Right lobe of liver (tissue), 6 donors: Measurements from ENCODE around the gene SLC34A3. TPM values are rescaled to one million over a fixed set of nuclear protein-coding genes. Genes with fewer than 3 reads are reported as not detected.
A peak's percentile ranks its signal among the peaks of the same experiment; 100 is the strongest.

ENCODE experiments used
- ATAC-seq, 4 donors: fragments of 200-7000 bp; cut with Tn5 transposase; one replicate each; pipeline ENCODE4 v1.9.1; 2020; ENCODE audit warnings: mild to moderate bottlenecking in 4 of 4, moderate library complexity in 4 of 4
- DNase-seq, 3 donors: peaks; one replicate each; pipeline ENCODE4 v3.0.0-alpha.2; 2020
- H3K27ac ChIP-seq, 3 donors: fragments of 200-600 bp; one replicate each; pipeline ENCODE4 v1.8.0; 2022
- H3K27me3 ChIP-seq, 2 donors: fragments of 200-600 bp; one replicate each; pipeline ENCODE4 v1.8.0; 2022
- H3K36me3 ChIP-seq, 4 donors: fragments of 200-600 bp; sonication (generic) in 1 of 4; one replicate each; pipeline versions ENCODE4 v1.5.1 to v1.8.0; 2017 to 2022; ENCODE audit warnings: control low read depth in 1 of 4
- H3K4me1 ChIP-seq, 4 donors: fragments of 200-600 bp; sonication (generic) in 1 of 4; one replicate each; pipeline versions ENCODE4 v1.5.1 to v1.8.0; 2017 to 2022; ENCODE audit warnings: control low read depth in 1 of 4
- H3K4me3 ChIP-seq, 3 donors: fragments of 200-600 bp; one replicate each; pipeline ENCODE4 v1.8.0; 2022
- H3K9me3 ChIP-seq, 4 donors: fragments of 200-600 bp; sonication (generic) in 1 of 4; one replicate each; pipeline versions ENCODE4 v1.5.1 to v1.8.0; 2017 to 2022; ENCODE audit warnings: control low read depth in 1 of 4
- POLR2A ChIP-seq: fragments of 450-650 bp; IDR thresholded peaks from one replicate; pipeline ENCODE4 v1.6.1; 2017; ENCODE audit warnings: antibody characterized with exemption, mild to moderate bottlenecking
- WGBS: methylation state at CpG from one replicate; pipeline ENCODE4 v1.1.6; 2018; ENCODE audit warnings: low coverage, low lambda C conversion rate; ENCODE audit not compliant: insufficient coverage; ENCODE audit errors: missing lambda C conversion rate; 5-methylcytosine and 5-hydroxymethylcytosine counted together
- intact Hi-C, 2 donors: fragments of 100-400 bp; cut with DNase I; formaldehyde crosslinking; loops; one replicate each; pipeline versions ENCODE4 v1.11.2 to v1.14.1; 2022
- total RNA-seq, 6 experiments: library from RNA; depleted of rRNA in 2 of 6; stranded (reverse); fragments of >200 nt in 2 of 6; fragmentation: NEBNext Ultra II Directional in 3 of 6; extraction: Animal tissue kit (Norgen Biotek cat#: 25700) in 3 of 6; gene quantifications; one replicate each; pipeline versions ENCODE4 v1.1.0 to v1.2.4, GENCODE V29; 2016 to 2023
- TF ChIP-seq, protein P1 (sequence below), 4 donors: fragments of 200-600 bp in 3 of 4; fragments of 450-650 bp in 1 of 4; IDR thresholded peaks; one replicate each; pipeline versions ENCODE4 v1.5.1 to v1.8.0; 2016 to 2022; ENCODE audit warnings: antibody characterized with exemption in 4 of 4, mild to moderate bottlenecking in 2 of 4
- donor health status: DM: no; HTN: yes; CAD: no.
- donor health status: DM: no; HTN: no; CAD: no.
- donor health status: DM: no; HTN: no; CAD: no.
- donor health status: DM: no; HTN: yes; CAD: no.
- donor health status: DM: no; HTN: yes; CAD: no.

SLC34A3 gene
- total RNA-seq, 6 experiments from 2014 or later, result not detected

DNA sequence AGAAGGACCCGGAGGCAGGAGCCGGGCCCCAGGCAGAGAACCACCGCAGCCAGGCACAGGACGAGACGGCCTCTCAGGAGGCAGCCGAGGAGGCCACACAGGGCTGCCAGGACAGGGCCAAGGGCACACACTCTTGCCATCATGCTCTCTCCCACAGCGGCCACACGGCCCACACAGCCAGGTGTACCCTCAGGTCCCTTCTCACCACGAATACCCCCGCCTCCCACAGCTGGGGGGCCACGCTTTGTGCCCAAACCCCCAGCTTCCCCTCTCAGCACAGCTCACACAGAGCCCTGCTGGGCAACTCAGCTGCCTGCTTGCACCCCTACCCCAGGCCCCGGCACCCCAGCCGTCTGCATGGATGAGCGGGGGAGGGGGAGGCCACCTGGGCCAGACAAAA lies 36.9 kb upstream of the SLC34A3 start:
- peak overlapping the region in 1 of 3 donors; percentile 55 for H3K27ac ChIP-seq
- DNase-seq (no peak), ATAC-seq (no peak)
- WGBS, result no CpG with 5 or more reads among the region's 14 CpGs
- H3K27me3 ChIP-seq, result no peaks in the 10 kb centered on the region
- H3K9me3 ChIP-seq, result no peaks in the 10 kb centered on the region
- TF ChIP-seq, protein P1, sequence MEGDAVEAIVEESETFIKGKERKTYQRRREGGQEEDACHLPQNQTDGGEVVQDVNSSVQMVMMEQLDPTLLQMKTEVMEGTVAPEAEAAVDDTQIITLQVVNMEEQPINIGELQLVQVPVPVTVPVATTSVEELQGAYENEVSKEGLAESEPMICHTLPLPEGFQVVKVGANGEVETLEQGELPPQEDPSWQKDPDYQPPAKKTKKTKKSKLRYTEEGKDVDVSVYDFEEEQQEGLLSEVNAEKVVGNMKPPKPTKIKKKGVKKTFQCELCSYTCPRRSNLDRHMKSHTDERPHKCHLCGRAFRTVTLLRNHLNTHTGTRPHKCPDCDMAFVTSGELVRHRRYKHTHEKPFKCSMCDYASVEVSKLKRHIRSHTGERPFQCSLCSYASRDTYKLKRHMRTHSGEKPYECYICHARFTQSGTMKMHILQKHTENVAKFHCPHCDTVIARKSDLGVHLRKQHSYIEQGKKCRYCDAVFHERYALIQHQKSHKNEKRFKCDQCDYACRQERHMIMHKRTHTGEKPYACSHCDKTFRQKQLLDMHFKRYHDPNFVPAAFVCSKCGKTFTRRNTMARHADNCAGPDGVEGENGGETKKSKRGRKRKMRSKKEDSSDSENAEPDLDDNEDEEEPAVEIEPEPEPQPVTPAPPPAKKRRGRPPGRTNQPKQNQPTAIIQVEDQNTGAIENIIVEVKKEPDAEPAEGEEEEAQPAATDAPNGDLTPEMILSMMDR (IDR thresholded peaks at IDR 0.05), result no peak
- no peak for TF ChIP-seq POLR2A
- intact Hi-C loops, result no loop called here
- H3K4me1 ChIP-seq, result peaks cover 0 to 59% (median 27%) of the 10 kb centered on the region in 4 donors
- no peak overlapping the region for H3K4me3 ChIP-seq
- H3K36me3 ChIP-seq, result peaks cover 0 to 10% (median 0%) of the 10 kb centered on the region in 4 donors

DNA sequence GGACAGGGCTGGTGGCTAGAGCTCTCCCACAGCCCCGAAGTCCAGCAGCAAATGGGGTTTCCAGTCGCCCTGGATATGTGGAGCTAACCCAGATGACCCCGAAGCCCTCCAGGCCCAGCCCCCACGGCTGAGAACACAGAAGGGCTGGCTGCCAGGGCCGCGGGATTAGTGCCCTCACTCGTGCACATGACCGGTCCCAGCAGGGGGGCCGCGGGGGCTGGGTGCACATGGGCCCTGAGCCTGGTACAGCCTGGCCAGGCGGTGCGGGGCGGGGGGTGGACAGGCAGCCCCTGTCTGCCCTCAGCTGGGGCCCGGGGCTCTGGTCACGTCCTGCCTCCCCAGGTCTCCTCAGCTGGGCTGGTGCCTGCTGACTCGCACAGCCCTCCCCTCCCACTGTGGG lies 36.3 kb upstream of the SLC34A3 start:
- WGBS, result 26% methylated on average over 7 of the region's 16 CpGs
- peak in 2 of 3 donors; percentile 77 to 78 for DNase-seq
- no peaks in the 10 kb centered on the region for H3K27me3 ChIP-seq
- peak overlapping the region in 2 of 3 donors; percentile 4 for H3K4me3 ChIP-seq
- peaks cover 0 to 62% (median 25%) of the 10 kb centered on the region in 4 donors for H3K4me1 ChIP-seq
- intact Hi-C loops, result no loop called here
- peak overlapping the region in 1 of 3 donors; percentile 55 for H3K27ac ChIP-seq
- peaks cover 0 to 10% (median 0%) of the 10 kb centered on the region in 4 donors for H3K36me3 ChIP-seq
- peak in 2 of 4 donors; percentile 30 to 32 for ATAC-seq
- no peak for TF ChIP-seq POLR2A
- TF ChIP-seq, protein P1 (IDR thresholded peaks at IDR 0.05), result no peak
- H3K9me3 ChIP-seq, result no peaks in the 10 kb centered on the region

DNA sequence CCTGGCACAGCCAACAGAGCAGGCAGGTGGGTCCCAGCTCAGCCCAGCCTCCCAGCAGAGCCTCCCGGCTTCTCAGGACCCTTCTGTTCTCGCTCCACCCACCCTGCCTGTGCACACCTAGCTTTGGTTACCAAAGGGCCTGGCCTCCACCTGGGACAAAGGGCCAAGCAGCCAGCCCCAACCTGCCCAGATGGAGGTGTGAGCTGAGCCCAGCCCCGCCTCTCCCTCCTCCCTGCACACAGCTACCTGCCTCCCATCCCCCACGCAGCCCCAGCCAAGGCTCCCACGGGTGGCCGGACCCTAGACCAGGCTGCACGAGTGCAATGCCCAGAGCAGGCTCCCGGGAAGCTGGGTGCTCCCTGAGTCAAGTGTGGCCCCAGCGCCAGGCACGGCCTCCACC lies 35.8 kb upstream of the SLC34A3 start:
- peak overlapping the region; percentile 4 to 19 (median 7) for H3K4me3 ChIP-seq
- ATAC-seq (peak in 2 of 4 donors; percentile 1 to 5), DNase-seq (no peak)
- intact Hi-C loops, result no loop called here
- peak overlapping the region in 1 of 3 donors; percentile 55 for H3K27ac ChIP-seq
- H3K4me1 ChIP-seq, result peaks cover 0 to 59% (median 23%) of the 10 kb centered on the region in 4 donors
- no peaks in the 10 kb centered on the region for H3K27me3 ChIP-seq
- 48% methylated on average over 7 of the region's 10 CpGs for WGBS
- TF ChIP-seq, protein P1 (IDR thresholded peaks at IDR 0.05), result no peak
- TF ChIP-seq POLR2A, result no peak
- no peaks in the 10 kb centered on the region for H3K9me3 ChIP-seq
- H3K36me3 ChIP-seq, result peaks cover 0 to 9% (median 0%) of the 10 kb centered on the region in 4 donors

DNA sequence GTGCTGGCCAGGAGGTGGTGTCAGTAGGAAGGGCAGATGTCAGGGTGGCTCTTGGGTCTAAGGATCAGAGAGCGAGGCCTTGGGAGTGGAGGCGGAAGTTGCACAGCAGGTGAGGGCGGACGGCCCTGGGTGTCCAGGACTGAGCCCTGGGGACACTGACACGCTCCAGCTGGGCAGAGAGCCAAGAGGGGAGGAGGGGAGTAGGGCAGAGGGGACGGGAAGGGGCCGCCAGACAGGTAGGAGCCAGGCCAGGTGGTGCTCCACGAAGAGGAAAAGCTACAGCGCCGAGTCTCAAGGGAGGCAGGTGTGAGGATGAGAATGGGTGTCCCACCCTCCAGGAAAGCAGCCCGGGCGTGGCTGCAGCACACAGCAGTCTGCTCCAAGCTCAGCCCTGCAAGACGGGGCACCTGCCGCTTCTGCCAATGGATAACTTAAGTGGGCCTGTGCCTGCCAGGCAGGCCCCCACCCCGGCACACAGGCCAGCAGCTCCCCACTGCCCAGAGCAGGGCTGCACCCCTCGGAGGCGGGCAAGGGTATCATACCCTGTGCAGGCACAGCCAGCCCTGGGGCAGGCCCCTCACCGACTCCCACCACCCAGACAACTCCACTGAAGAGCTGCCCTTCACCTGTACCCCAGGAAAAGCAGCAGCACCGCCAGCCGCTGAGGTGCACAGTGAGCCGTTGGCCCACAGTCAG lies 35.0 kb upstream of the SLC34A3 start:
- WGBS, result 27% methylated on average over 6 of the region's 21 CpGs
- DNase-seq (peak in 2 of 3 donors; percentile 72 to 74), ATAC-seq (peak in 3 of 4 donors; percentile 2 to 12 (median 10))
- Histone ChIP-seq H3K27me3 (no peaks in the 10 kb centered on the region), H3K4me1 (peaks cover 0 to 53% (median 19%) of the 10 kb centered on the region in 4 donors), H3K4me3 (peak overlapping the region; percentile 7 to 57 (median 19)), H3K9me3 (no peaks in the 10 kb centered on the region), H3K36me3 (peaks cover 0 to under 1% (median 0%) of the 10 kb centered on the region in 4 donors), H3K27ac (peak overlapping the region in 1 of 3 donors; percentile 71)
- TF ChIP-seq POLR2A, result no peak
- TF ChIP-seq, protein P1 (IDR thresholded peaks at IDR 0.05), result no peak
- intact Hi-C loops, result no loop called here
